Ascending aorta (tissue), 2 donors: ENCODE data around the gene LIMS2. TPM values are rescaled to one million over a fixed set of nuclear protein-coding genes. Genes with fewer than 3 reads are reported as not detected.

ENCODE experiments used
- DNase-seq, 2 donors: peaks; one replicate each; pipeline ENCODE4 v3.0.0-alpha.2; 2019; ENCODE audit warnings: low spot score in 2 of 2
- H3K27ac ChIP-seq, 2 donors: fragments of 200-600 bp; sonication (generic); one replicate each; pipeline ENCODE4 v1.5.1; 2016 to 2017; ENCODE audit warnings: mild to moderate bottlenecking in 1 of 2
- H3K27me3 ChIP-seq: fragments of 200-600 bp; sonication (generic); one replicate; pipeline ENCODE4 v1.5.1; 2017
- H3K36me3 ChIP-seq, 2 donors: fragments of 200-600 bp; sonication (generic); one replicate each; pipeline ENCODE4 v1.5.1; 2016
- H3K4me1 ChIP-seq, 2 donors: fragments of 200-600 bp; sonication (generic); one replicate each; pipeline ENCODE4 v1.5.1; 2016 to 2017; ENCODE audit warnings: mild to moderate bottlenecking in 1 of 2
- H3K4me3 ChIP-seq, 2 donors: fragments of 200-600 bp; sonication (generic); one replicate each; pipeline ENCODE4 v1.5.1; 2016 to 2017; ENCODE audit warnings: mild to moderate bottlenecking in 1 of 2
- H3K9me3 ChIP-seq, 2 donors: fragments of 200-600 bp; sonication (generic); one replicate each; pipeline ENCODE4 v1.5.1; 2016
- intact Hi-C: fragments of 100-400 bp; cut with DNase I; formaldehyde crosslinking; loops from one replicate; pipeline ENCODE4 v1.15.1; 2023
- total RNA-seq: library from RNA; depleted of rRNA; stranded (reverse); fragments of >200 nt; gene quantifications from one replicate; pipeline ENCODE4 v1.1.0, GENCODE V29; 2016
- TF ChIP-seq, protein P1 (sequence below), 3 experiments: fragments of 200-600 bp in 2 of 3; fragments of 450-650 bp in 1 of 3; sonication (generic) in 2 of 3; IDR thresholded peaks; one replicate each; pipeline ENCODE4 v1.5.1; 2016 to 2019; ENCODE audit warnings: antibody characterized with exemption in 3 of 3, mild to moderate bottlenecking in 1 of 3, moderate library complexity in 1 of 3

Gene LIMS2
- total RNA-seq, 1 donor from 2014 or later: 169 TPM

DNA sequence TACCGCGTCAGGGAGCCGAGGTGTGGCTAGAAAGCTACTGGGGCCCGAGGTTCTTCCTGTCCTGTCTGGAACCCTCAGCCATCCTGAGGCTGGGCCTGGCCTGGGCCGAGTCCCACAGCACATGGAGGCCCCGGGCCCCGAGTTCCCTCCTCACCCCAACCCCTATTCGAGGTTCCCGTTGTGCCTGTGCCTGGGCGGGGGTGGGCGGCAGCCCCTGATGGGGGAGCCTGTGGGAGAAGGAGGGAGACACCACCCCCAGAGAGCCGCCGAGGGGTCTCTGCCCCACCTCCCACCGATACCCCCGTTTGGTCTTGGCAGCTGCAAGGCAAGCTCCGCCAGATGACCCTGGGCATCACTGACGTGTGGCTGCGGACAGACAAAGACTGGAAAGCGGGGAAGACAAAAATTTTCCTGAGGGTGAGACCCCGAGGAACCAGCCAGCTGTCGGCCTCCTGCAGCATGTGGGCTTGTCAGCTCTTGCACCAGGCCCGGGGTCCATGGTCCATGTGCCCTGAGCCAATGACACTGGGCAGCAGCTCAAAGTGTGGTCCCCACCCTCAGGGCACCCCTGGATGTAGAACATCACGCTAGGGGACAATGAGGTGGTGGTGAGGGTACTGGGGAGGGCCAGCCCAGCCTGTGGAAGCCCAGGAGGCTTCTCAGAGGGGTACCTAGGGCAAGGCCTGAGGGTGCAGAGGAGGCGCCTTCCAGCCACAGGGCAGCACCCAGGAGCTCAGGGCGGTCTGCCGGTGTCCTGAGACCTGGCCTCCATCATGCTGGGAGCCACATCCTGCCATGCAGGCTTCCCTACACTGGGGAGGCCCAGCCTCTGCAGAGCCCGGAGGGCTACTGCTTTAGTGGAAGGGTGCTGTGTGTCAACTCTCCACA, 81.9 kb downstream of the LIMS2 start:
- Histone ChIP-seq H3K4me3 (no peak overlapping the region), H3K9me3 (no peaks in the 10 kb centered on the region), H3K27ac (no peak overlapping the region), H3K27me3 (no peaks in the 10 kb centered on the region), H3K36me3 (no peaks in the 10 kb centered on the region), H3K4me1 (no peaks in the 10 kb centered on the region)
- DNase-seq: peak in 1 of 2 donors; percentile 53
- TF ChIP-seq, protein P1, sequence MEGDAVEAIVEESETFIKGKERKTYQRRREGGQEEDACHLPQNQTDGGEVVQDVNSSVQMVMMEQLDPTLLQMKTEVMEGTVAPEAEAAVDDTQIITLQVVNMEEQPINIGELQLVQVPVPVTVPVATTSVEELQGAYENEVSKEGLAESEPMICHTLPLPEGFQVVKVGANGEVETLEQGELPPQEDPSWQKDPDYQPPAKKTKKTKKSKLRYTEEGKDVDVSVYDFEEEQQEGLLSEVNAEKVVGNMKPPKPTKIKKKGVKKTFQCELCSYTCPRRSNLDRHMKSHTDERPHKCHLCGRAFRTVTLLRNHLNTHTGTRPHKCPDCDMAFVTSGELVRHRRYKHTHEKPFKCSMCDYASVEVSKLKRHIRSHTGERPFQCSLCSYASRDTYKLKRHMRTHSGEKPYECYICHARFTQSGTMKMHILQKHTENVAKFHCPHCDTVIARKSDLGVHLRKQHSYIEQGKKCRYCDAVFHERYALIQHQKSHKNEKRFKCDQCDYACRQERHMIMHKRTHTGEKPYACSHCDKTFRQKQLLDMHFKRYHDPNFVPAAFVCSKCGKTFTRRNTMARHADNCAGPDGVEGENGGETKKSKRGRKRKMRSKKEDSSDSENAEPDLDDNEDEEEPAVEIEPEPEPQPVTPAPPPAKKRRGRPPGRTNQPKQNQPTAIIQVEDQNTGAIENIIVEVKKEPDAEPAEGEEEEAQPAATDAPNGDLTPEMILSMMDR (IDR thresholded peaks at IDR 0.05): no peak
- intact Hi-C loops: loop anchor here (5.0 kb wide), 1 partner anchor 109 kb away; the partner anchor contains the start of gene SFT2D3

DNA sequence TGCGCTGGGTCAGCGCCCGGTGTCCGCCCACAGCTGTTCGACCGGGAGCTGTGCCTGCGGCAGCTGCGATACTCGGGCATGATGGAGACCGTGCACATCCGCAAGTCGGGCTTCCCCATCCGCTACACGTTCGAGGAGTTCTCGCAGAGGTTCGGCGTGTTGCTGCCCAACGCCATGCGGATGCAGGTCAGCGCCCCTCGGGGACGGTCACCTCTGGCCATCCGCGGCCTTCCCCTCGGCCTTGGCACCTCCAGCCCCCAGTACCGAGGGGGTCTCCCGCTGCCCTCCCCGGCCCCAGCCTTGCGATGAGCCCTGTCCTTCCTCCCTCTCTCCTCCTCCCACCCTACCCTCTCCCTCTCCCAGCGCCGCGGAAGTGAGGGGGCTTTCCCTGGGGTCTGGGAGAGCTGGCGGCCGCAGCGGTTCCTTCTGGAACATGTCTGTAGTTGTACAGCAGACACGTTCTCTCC, 82.5 kb downstream of the LIMS2 start:
- intact Hi-C loops: loop anchor here (5.0 kb wide), 1 partner anchor 110 kb away; the partner anchor contains the start of gene SFT2D3
- no peaks in the 10 kb centered on the region for H3K4me1 ChIP-seq
- TF ChIP-seq, protein P1 (IDR thresholded peaks at IDR 0.05): no peak
- no peaks in the 10 kb centered on the region for H3K9me3 ChIP-seq
- H3K4me3 ChIP-seq: no peak overlapping the region
- H3K36me3 ChIP-seq: no peaks in the 10 kb centered on the region
- no peaks in the 10 kb centered on the region for H3K27me3 ChIP-seq
- H3K27ac ChIP-seq: no peak overlapping the region
- DNase-seq: peak in 1 of 2 donors; percentile 58

- Histone ChIP-seq H3K9me3 (no peaks in the 10 kb centered on the region), H3K4me1 (no peaks in the 10 kb centered on the region), H3K4me3 (no peak overlapping the region), H3K27me3 (no peaks in the 10 kb centered on the region), H3K36me3 (no peaks in the 10 kb centered on the region), H3K27ac (no peak overlapping the region)
- intact Hi-C loops: loop anchor here (5.0 kb wide), 1 partner anchor 111 kb away; the partner anchor contains the start of gene SFT2D3
- TF ChIP-seq, protein P1 (IDR thresholded peaks at IDR 0.05): peak; percentile 57 to 81 (median 78)
- peak in 1 of 2 donors; percentile 64 for DNase-seq
Observed at GRCh38 chr2:127591221-127591923, 84.0 kb downstream of the LIMS2 start.

DNA sequence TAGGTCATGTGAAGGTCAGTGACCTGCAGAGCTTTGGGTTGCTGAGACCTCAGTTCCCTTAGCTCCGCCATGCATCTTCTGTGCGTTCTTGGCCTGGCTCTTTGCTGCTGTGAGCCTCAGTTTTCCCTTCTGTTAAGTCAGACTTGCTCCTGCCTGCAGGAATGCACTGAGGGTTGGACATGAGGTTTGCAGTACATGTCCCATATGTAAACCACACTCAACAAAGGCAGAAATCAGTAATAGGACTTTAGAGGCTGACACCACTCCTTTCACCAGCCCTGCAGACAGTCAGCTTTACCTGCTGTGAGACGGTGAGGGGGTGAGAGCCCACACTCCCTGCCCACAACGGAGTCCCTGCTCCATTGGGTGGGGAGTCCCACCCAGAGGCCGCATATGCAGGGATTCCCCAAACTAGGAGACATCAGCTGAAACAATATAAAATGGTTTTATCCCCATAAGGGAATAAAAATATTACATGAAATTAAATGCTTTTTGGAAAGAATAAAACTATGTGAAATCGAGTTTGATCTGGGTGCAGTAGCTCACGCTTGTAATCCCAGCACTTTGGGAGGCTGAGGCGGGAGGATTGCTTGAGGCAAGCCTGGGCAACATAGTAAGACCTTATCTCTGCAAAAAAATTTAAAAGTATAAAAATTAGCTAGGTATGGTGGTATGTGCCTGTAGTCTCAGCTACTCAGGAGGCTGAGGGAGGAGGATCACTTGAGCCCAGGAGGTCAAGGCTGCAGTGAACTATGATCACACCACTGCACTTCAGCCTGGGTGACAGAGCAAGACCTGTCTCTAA, 84.7 kb downstream of the LIMS2 start:
- H3K27me3 ChIP-seq: no peaks in the 10 kb centered on the region
- intact Hi-C loops: loop anchor here (5.0 kb wide), 1 partner anchor 112 kb away; the partner anchor contains the start of gene SFT2D3
- no peaks in the 10 kb centered on the region for H3K4me1 ChIP-seq
- H3K27ac ChIP-seq: no peak overlapping the region
- TF ChIP-seq, protein P1 (IDR thresholded peaks at IDR 0.05): no peak
- peak in 1 of 2 donors; percentile 34 for DNase-seq
- no peak overlapping the region for H3K4me3 ChIP-seq
- no peaks in the 10 kb centered on the region for H3K9me3 ChIP-seq
- H3K36me3 ChIP-seq: no peaks in the 10 kb centered on the region

DNA sequence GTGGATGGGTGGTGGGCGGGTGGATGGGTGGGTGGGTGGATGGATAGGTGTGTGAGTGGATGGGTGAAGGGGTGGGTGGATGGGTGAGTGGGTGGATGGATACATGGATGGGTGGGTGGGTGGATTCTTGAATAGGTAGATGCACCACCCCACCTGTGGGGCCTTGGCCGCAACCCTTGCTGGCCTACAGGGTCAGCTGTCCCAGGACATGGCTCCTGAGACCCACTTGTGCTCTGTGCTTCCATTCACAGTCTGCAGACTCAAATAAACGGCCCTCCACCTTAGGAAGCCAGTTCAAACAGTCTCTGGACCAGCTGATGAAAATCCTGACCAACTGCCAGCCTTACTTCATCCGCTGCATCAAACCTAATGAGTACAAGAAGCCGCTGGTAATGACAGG, 85.5 kb downstream of the LIMS2 start:
- H3K4me1 ChIP-seq: no peaks in the 10 kb centered on the region
- no peak overlapping the region for H3K27ac ChIP-seq
- no peaks in the 10 kb centered on the region for H3K36me3 ChIP-seq
- intact Hi-C loops: loop anchor here (5.0 kb wide), 1 partner anchor 112 kb away; the partner anchor contains the start of gene SFT2D3
- TF ChIP-seq, protein P1 (IDR thresholded peaks at IDR 0.05): no peak
- H3K27me3 ChIP-seq: no peaks in the 10 kb centered on the region
- DNase-seq: peak in 1 of 2 donors; percentile 33
- H3K4me3 ChIP-seq: no peak overlapping the region
- no peaks in the 10 kb centered on the region for H3K9me3 ChIP-seq
